IPS-NIHi11 (cell line): ENCODE results near the gene SEMA6B.
"Not testable (repeated sequence)": the region's sequence is repeated elsewhere in the genome, so short reads cannot be mapped to it uniquely, and the experiment has no call there.

ENCODE experiments used
- DNase-seq: peaks from one replicate; pipeline ENCODE4 v3.0.0; 2012; ENCODE audit warnings: mixed read lengths, low spot score

Gene SEMA6B

GRCh38 chr19:4543842-4544647, 15.4 kb downstream of the SEMA6B start:
- no peak for DNase-seq

GRCh38 chr19:4542896-4543841, 16.3 kb downstream of the SEMA6B start:
- DNase-seq, result no peak

DNA sequence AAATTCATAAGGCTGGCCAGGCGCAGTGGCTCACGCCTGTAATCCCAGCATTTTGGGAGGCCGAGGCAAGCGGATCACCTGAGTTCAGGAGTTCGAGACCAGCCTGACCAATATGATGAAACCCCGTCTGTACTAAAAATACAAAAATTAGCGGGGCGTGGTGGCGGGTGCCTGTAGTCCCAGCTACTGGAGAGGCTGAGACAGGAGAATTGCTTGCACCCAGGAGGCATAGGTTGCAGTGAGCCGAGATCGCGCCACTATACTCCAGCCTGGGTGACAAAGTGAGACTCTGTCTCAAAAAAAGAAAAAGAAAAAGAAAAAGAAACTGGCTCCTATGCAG, 17.7 kb downstream of the SEMA6B start:
- not testable (repeated sequence) for DNase-seq

DNA sequence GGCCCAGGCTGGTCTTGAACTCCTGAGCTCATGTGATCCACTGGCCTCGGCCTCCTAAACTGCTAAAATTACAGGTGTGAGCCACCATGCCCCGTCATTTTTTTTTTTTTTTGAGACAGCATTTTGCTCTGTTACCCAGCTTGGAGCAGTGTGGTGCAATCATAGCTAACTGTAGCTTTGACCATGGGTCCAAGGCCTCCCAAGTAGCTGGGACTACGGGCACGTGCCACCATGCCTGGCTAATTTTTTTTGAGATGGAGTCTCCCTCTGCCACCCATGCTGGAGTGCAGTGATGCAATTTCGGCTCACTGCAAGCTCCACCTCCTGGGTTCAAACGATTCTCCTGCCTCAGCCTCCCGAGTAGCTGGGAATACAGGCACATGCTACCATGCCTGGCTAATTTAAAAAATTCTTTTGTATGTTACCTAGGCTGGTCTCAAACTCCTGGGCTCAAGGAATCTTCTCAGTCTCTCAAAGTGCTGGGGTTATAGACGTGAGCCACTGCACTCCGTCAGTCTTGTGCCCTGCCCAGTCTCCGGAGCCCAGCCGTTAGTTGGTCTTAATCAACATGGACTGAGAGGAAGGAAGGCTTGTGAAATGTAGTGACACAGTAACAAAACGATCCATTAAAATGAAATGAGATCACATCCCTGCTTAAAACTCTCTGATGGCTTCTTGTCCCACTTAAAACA, 18.2 kb downstream of the SEMA6B start:
- no peak for DNase-seq

GRCh38 chr19:4539693-4540581, 19.5 kb downstream of the SEMA6B start, which contains the start of gene LRG1:
Gene LRG1 (minus strand): TSS chr19:4540036. CDS start chr19:4540013, 23 bp downstream.
- no peak for DNase-seq

GRCh38 chr19:4539169-4539692, 20.3 kb downstream of the SEMA6B start:
- no peak for DNase-seq

DNA sequence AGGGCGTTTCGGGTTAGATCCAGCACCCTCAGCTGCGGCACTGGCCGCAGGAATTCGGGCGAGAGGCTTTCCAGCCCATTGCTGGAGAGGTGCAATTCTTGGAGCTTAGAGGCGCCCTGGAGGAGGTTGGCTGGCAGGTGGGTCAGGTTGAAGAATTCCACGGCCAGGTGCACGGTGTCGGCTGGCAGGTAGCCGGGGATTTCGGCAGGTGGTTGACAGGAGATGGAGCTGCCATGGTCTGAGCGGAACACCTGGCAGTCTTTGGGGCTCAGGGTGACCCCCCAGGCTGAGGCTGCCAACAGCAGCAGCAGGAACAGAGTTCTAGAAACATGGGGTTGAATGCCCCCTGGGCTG, 20.9 kb downstream of the SEMA6B start:
- DNase-seq, result no peak

DNA sequence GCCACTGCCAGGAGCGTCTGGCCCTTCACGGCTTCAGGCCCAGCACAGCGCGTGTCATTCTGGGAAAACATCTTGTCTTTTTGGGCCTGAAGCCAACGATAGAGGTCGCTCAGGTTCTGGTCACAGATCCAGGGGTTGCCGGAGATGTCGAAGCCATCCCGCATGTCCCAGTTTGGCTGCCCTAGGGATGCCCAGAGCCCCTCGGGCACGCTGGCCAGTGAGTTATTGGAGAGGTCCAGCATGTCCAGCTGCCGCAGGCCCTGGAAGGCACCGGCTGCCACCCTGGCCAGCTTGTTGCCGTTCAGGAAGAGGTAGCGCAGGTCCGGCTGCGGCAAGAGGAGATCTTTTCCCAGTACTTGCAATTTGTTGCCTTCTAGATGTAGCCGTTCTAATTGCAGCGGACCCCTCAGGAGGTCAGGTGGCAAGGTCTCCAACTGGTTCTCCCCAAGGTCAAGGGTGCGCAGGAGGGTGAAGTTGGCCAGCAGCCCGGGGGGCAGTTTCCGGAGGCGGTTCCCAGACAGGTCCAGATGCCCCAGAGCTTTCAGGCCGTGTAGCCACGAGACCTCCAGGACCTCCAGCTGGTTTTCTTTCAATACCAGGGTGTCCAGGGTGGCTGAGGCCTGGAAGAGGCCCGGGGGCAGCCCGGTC, 21.4 kb downstream of the SEMA6B start:
- DNase-seq, result no peak

- no peak for DNase-seq
Observed at GRCh38 chr19:4536798-4537197, 22.7 kb downstream of the SEMA6B start.

DNA sequence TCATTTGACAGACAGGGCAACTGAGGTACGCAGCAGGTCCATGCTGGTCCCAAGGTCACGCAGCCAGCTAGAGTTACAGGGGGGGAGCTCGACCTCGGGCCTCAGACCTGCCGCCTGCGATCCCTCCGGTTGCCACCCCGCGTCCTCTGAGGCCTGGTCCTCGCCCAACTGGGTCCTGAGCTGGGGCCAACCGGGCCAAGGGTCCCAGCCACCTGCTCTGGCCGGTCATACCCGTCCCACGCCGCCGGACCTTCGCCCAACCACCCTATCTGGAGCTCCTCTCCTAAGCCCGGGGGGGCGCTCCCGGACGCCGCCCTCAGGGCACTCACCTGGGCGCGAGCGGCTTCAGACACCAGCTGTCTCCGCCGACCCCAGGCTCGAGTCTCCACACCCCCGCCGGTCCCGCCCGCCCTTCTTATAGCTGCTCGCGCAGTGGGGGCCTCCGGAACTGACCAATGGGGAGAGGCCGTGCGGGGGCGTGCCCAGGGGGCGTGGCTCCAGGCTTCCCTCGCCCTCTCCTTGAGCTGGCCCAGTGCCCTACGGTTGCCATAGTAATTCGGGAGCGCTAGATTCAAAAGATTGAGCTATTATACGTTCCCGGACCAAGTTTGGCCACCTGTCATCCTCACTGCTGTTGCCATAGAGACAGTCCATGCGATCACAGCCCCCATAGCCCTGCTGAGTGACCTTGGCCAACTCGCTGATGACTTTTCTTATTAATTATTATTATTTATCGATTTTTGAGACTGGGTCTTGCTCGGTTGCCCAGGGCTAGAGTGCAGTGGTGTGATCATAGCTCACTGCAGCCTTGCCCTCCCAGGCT, 24.4 kb downstream of the SEMA6B start, which contains the start of gene PLIN5:
Gene PLIN5, minus strand, starts transcription at position 389 of the 823 bp plus-strand sequence. CDS start 1,150 bp downstream, outside the sequence.
- DNase-seq, result peak; percentile 99

DNA sequence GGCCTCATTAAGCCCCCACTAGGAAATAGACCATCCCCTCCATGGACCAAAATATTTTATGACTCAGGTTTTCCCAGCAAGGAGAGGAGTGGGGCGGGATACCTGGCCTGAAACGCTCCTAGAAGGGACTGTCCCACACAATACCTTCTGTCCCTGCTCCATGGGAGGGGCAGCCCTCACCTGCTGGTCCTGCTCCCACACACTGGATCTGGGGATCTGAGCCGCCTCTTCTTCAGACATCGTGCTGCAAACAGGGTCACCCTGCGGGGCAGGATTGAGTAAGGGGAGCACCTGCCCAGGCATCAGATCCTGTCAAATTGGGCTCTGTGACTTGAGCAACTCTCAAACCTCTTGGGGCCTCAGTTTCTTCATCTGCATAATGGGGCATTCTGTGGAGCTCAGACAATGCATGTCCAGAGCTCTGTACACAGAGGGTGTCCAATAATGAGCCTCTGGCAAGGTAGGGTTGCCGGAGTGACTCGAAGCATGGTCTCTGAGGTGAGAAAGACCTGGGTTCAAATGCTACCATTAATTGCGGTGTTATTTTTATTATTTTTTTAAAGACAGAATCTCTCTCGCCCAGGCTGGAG, 25.6 kb downstream of the SEMA6B start:
- DNase-seq, result no peak

- DNase-seq, result no peak
Observed at GRCh38 chr19:4533334-4533733, 26.1 kb downstream of the SEMA6B start.

GRCh38 chr19:4531562-4532165, 27.8 kb downstream of the SEMA6B start:
- no peak for DNase-seq

DNA sequence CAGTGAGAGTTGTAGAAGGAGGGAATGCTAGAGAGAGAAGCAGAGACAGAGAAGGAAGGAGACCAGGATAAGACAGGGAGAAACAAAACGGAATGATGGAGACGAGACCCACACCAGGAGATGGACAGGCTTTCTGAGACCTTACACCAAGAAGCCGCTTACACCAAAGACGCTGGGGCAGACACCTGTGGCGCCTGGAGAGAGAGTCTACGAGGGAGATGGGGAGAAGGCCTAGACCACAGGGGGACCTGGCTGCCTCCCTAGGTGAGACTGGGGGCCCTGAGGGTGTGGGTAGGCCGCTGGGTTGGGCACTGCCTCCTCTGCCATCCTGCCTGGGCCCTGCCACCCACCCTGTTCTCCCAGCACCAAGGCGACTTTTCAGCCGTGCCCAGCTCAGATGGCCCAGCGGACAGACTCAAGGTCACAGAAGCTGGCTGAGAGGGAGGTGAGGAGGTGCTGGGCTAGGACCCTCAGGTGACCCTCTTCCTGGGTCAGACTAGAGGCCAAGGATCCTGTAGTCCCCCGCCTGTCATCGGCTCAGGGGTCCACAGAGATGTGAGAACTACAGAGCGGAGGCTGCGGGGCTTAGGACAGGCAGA, 29.5 kb downstream of the SEMA6B start:
- no peak for DNase-seq

DNA sequence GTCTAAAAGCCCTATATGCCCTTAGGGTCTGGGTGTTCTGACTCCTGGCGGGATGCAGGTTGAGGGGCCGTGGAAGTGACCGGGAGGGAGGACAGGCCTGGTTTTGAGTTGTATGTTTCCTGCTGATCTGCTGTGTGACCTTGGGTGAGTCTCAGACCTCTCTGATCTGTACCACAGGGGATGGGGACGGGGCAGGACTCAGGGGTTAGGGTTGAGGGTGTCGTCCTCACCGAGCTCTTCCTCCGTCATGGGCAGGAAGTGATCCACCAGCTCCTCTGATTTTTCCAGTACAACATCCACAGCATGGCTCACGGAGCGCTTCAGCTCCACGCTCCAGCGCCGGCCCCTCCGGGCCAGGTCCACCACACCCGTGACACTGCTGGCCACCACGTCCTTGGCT, 30.6 kb downstream of the SEMA6B start:
- no peak for DNase-seq

DNA sequence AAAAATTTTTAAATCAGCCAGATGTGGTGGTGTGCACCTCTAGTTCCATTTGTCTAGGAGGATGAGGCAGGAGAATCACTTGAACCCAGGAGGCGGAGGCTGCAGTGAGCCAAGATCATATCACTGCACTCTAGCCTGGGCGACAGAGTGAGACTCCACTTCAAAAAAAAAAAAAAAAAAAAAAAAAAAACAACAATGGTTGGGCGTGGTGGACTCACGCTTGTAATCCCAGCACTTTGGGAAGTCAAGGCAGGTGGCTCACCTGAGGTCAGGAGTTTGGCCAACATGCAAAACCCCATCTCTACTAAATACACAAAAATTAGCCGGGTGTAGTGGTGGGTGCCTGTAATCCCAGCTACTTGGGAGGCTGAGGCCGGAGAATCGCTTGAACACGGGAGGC, 32.1 kb downstream of the SEMA6B start:
- not testable (repeated sequence) for DNase-seq

- no peak for DNase-seq
Observed at GRCh38 chr19:4525563-4526002, 33.9 kb downstream of the SEMA6B start.
